COLO668 (cell line): ENCODE measurements around the gene SLC2A4RG.
"Not testable (repeated sequence)": the region's sequence is repeated elsewhere in the genome, so short reads cannot be mapped to it uniquely, and the experiment has no call there.

Experiments used
- DNase-seq: peaks from one replicate; lab custom pipeline; 2025; ENCODE audit not compliant: unreplicated experiment; lab: John Stamatoyannopoulos, UW

The SLC2A4RG gene

DNA sequence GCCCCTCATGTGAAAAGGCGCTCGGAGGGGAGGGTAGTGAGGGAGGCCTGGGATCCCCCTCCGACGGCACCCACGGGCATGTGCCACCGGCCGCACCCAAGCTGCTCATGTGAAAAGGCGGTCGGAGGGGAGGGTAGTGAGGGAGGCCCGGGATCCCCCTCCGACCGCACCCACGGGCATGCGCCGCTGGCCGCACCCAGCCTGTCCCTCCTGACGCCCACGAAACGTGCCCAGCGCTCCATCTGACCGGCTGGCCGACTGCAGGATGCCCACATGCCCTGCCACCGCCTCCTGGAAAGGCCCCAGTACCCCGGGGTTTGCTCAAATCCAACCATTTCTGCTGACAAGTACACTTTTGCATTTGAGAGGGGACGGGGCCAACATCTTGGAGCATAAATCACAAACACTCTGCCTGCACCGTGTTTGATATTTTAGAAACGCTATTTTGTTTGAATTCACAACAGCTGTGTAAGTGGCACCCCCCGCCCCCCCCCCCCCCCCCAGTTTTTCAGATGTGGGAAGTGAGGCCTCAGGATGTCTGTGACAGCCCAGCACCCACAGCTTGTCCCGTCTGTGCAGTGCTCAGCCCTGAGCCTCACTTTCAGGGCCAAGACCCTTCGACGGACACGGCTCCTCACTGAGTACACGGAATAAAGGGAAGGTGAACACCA is 34.1 kb downstream of the SLC2A4RG start:
- DNase-seq: no peak

GRCh38 chr20:63774306-63774705 is 34.7 kb downstream of the SLC2A4RG start:
- DNase-seq: no peak

- DNase-seq: peak; percentile 21
These were observed 35.8 kb downstream of the SLC2A4RG start for GRCh38 chr20:63775096-63775978.

GRCh38 chr20:63776875-63777274 is 37.3 kb downstream of the SLC2A4RG start:
- not testable (repeated sequence) for DNase-seq

DNA sequence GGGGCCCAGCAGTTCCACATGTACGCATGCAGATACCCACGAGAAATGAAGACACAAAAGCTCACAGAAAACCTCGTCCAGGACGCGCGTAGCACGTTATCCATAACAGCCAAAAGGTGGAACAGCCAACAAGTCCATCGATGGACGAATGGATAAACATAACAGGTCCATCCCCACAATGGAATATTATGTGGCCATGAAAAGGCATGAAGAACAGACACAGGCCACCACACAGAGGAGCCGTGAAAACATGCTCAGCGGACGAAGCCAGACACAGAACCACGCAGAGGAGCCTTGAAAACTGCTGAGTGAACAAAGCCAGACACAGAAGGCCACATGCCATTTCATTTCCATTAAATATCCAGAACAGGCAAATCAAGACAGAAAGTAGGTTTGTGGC is 38.0 kb downstream of the SLC2A4RG start:
- no peak for DNase-seq

GRCh38 chr20:63778034-63778752 is 38.6 kb downstream of the SLC2A4RG start:
- no peak for DNase-seq

DNA sequence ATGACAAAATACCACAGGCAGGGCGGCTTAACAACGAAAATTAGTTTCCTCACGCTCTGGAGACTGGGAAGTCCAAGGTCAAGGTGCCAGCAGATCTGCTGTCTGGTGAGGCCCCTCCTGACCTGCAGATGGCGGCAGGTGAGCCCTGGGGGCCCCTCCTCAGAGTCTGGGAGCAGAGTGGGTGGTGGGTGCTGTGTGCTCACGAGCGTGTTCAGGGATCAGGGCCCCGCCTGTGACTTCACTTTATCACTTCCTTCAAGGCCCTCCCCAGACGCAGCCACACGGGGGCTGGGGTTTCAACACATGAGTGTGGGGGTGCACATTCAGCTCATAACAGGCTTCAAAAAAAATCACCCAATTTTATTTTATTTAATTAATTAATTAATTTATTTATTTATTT is 39.3 kb downstream of the SLC2A4RG start:
- no peak for DNase-seq

DNA sequence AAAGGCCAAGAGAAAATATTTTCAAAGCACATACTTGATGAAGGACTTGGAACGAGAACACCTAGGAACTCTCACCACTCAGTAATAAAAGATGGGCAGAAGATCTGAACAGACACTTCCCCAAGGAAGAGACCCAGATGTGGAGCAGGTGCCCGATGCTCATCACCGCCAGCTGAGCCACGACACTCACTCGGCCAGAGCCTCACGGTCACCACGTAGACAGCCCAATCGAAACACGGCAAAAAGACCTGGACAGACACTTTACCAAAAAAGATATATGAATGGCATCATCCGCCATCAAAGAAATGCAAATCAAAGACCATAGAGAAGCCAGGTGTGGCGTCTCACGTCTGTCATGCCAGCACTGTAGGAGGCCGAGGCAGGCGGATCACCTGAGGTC is 41.6 kb downstream of the SLC2A4RG start:
- no peak for DNase-seq

DNA sequence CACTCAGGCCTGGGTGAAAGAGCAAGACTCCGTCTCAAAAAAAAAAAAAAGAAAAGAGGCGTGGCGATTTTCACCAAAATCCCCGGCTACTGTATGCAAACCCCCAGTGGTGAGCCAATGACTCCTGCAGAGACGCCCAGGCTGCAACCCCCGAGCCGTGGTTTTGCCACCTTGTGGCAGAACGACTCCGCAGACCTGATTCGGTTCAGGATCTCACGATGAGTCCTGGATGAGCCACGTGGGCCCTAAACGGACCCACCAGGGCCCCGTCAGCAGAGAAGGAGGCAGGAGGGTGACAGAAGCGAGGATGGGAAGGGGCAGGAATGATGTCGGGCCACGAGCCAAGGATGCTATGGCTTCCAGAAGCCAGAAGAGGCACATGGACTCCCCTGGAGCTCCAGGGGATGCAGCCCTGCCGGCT is 42.5 kb downstream of the SLC2A4RG start:
- DNase-seq: peak; percentile 34

DNA sequence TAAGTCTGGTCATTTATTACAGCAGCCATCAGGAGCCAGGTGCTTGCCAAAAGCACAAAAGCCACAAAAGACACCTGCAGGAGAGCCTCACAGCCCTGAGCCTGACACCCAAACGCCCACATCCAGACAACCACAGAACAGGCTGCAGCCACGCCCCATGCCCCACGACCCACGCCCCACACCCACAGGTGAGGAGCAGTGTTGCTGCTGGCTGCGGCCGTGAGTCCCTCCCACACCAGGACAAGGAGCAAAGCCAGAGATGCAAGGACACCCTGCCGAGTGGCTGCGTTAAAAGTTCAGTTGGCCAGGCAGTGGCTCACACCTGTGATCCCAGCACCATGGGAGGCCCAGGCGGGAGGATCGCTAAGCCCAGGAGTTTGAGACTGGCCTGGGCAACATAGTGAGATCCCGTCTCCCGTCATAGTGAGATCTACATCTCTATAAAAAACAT is 43.0 kb downstream of the SLC2A4RG start:
- no peak for DNase-seq

DNA sequence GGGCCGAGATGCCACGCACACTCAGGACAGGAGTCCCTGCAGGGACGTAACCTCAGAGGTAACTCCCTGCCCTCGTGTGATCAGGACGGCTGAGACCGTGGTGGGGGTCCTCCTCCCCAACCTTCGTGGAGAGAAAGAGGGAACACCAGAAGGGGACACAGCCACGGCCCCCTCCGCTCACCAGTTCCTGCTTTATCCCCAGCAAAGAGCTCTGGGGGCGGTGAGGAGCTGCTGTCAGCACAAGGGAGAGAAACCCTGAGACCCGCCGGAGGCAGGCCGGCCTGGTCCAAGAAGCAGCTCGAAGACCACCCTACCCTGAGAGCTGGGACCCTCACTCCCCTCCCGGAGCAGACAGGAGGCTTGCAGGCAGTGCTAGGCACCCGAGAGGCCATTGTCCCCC is 44.4 kb downstream of the SLC2A4RG start:
- DNase-seq: no peak

DNA sequence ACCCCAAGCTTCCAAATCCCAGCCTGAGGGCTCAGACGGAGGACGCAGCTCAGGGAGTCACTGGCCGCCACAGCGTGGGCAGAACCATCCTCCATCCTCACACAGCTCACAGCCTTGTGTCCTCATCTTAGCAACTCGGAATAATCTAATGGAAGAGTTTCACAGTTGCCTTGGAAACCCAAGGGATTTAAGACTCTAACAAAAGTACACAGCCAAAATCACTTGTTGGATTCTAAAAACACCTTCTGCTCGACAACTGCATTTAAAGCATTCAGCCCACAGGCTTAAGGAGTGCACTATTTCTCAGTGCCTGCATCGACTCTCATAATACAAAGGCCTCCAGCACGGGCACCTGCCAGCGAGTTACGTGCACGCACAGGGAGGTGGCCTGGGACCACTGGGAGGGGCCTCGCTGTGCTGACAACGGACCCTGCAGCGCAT is 46.1 kb downstream of the SLC2A4RG start:
- DNase-seq: no peak

DNA sequence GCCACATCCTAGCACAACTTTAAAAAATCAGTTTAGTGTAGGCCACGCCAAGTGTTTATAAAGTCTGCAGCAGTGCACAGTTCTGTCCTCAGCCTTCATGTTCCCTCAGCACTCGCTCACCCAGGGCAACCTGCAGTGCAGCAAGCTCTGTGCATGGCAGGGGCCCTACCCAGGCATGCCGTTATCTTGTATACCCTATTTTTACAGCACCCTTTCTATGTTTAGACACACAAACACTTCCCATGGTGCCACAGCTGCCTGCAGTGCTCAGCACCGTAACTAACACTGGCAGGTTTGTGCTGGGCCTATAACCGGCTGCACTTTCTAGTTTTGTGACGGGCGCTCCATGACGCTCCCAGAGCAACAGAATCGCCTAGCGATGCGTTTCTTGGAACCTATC is 47.7 kb downstream of the SLC2A4RG start:
- DNase-seq: no peak

DNA sequence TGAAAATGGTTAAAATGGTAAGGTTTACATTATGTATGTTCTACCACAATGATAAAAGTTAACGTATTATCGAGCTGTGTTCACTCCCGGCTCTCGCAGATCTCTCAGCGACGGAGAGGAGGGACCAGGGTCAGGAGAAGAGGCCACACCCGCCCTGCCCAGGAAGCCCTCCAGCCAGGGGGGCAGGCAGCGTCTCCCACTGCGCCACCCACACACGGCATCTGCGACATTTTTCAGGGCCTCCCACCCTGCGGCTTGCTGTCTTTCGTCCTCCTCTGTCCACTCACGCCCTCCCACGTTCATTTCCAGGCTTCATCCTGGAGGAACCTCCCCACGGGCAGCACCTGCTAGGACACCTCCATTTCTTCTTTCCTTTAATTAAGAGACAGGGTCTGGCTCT is 48.2 kb downstream of the SLC2A4RG start:
- DNase-seq: no peak

- peak; percentile 41 for DNase-seq
These were observed 50.4 kb downstream of the SLC2A4RG start for GRCh38 chr20:63789836-63790571.

- no peak for DNase-seq
These were observed 51.1 kb downstream of the SLC2A4RG start for GRCh38 chr20:63790572-63791168.

DNA sequence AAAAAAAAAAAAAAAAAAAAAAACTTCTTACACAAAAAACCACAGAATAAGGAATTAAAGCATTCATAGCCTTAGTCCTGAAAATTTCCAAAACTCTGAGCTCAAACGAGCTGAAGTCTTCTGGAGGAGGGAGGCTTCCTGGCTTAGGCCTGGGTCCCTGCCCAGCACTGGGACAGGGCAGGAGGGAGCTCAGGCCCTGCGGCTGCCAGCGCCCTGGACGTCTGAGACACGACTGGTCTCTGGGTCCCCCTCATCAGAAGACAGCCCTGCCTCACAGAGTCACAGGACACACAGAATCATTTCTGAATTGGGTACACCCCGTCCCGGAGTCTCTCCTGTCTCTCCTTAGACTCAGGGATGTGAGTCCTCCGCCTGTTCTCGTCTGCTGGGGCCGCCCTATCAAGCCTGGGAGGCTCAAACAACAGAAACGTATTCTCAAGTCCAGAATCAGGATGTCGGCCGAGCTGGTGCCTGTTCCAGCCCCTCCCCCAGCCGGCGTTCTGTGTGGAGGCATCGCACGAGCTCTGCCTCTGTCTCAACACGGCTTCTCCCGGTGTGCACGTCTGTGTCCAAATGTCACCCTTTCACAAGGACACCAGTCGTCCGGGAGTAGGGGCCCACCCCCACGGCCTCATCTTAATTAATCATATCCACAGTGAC is 52.1 kb downstream of the SLC2A4RG start:
- DNase-seq: no peak

- DNase-seq: no peak
These were observed 53.3 kb downstream of the SLC2A4RG start for GRCh38 chr20:63792866-63793265.
